GM18873 (cell line): Measurements from ENCODE around the gene ALKBH5.
"Not testable (repeated sequence)": the region's sequence is repeated elsewhere in the genome, so short reads cannot be mapped to it uniquely, and the experiment has no call there.

Experiments
- ATAC-seq: cut with Tn5 transposase; IDR thresholded peaks from one replicate; pipeline ENCODE4 v1.9.1; 2021; ENCODE audit warnings: mild to moderate bottlenecking, moderate library complexity, moderate number of reproducible peaks; ENCODE audit not compliant: unreplicated experiment, low FRiP score

ALKBH5 gene

GRCh38 chr17:18213666-18214270 lies 30.1 kb downstream of the ALKBH5 start:
- no peak for ATAC-seq

GRCh38 chr17:18216906-18217305 lies 33.3 kb downstream of the ALKBH5 start:
- ATAC-seq, result not testable (repeated sequence)

- no peak for ATAC-seq
Measured at GRCh38 chr17:18217412-18218015, 33.9 kb downstream of the ALKBH5 start.

- no peak for ATAC-seq
Measured at GRCh38 chr17:18218756-18219415, 35.3 kb downstream of the ALKBH5 start.

GRCh38 chr17:18224053-18224386 lies 40.4 kb downstream of the ALKBH5 start:
- ATAC-seq, result no peak

- no peak for ATAC-seq
Measured at GRCh38 chr17:18224387-18225120, 40.9 kb downstream of the ALKBH5 start.

- ATAC-seq, result peak; percentile 43
Measured at GRCh38 chr17:18225121-18225641, 41.6 kb downstream of the ALKBH5 start, which contains the start of gene LLGL1. TSS of gene LLGL1 (plus strand) at chr17:18225635. CDS start at chr17:18225683, 48 bp downstream.

GRCh38 chr17:18225642-18226283 lies 42.1 kb downstream of the ALKBH5 start:
- ATAC-seq, result no peak

- no peak for ATAC-seq
Measured at GRCh38 chr17:18226284-18226945, 42.8 kb downstream of the ALKBH5 start.

- no peak for ATAC-seq
Measured at GRCh38 chr17:18227635-18228034, 44.0 kb downstream of the ALKBH5 start.

- ATAC-seq, result no peak
Measured at GRCh38 chr17:18228176-18228682, 44.6 kb downstream of the ALKBH5 start.

GRCh38 chr17:18229254-18229653 lies 45.6 kb downstream of the ALKBH5 start:
- ATAC-seq, result no peak

GRCh38 chr17:18229771-18230170 lies 46.1 kb downstream of the ALKBH5 start:
- ATAC-seq, result no peak

GRCh38 chr17:18230288-18231141 lies 46.9 kb downstream of the ALKBH5 start:
- no peak for ATAC-seq

- ATAC-seq, result no peak
Measured at GRCh38 chr17:18231164-18231563, 47.5 kb downstream of the ALKBH5 start.

GRCh38 chr17:18233803-18234518 lies 50.3 kb downstream of the ALKBH5 start:
- no peak for ATAC-seq

GRCh38 chr17:18234853-18235380 lies 51.3 kb downstream of the ALKBH5 start:
- ATAC-seq, result no peak

GRCh38 chr17:18235743-18236256 lies 52.2 kb downstream of the ALKBH5 start:
- ATAC-seq, result no peak
